K562 treated with DMSO at 1 percent for 12 hours (cell line): ENCODE results near the gene CORO1A. TPM values are rescaled to one million over a fixed set of nuclear protein-coding genes. Genes with fewer than 3 reads are reported as not detected.

ENCODE experiments used
- total RNA-seq: library from RNA; unstranded; fragments of 300-600 nt; gene quantifications from 2 replicates; pipeline ENCODE4 v1.2.3, GENCODE V29; 2022; ENCODE audit not compliant: insufficient read depth

CORO1A gene
- total RNA-seq, result 37.8 and 46.1 TPM in 2 replicates

GRCh38 chr16:30183233-30184095 lies at the start of gene CORO1A:
CORO1A (plus strand) TSS chr16:30183602; CDS start chr16:30185210, 1,608 bp downstream.

GRCh38 chr16:30193615-30194014 lies 10.2 kb downstream of the CORO1A start, which contains the start of the genes BOLA2B and SLX1A:
BOLA2B (minus strand) TSS chr16:30193666; CDS start chr16:30193595, 71 bp downstream.
SLX1A (plus strand) TSS chr16:30193875; CDS start chr16:30194085, 210 bp downstream.

GRCh38 chr16:30199049-30199448 lies 15.6 kb downstream of the CORO1A start, which contains the start of gene SULT1A3:
SULT1A3 (plus strand) TSS chr16:30199255; CDS start chr16:30200729, 1,474 bp downstream.

Other genes starting within 250 kb of the CORO1A start
- 166 and 188 TPM in 2 replicates for gene TMEM219, start 221.5 kb upstream of the CORO1A start, total RNA-seq
- 38.3 and 60.9 TPM in 2 replicates for gene TAOK2, start 209.7 kb upstream of the CORO1A start, total RNA-seq
- 23.6 and 28.9 TPM in 2 replicates for gene HIRIP3, start 188.0 kb upstream of the CORO1A start, total RNA-seq
- 95.4 and 119 TPM in 2 replicates for gene INO80E, start 187.4 kb upstream of the CORO1A start, total RNA-seq
- 0.99 and 2.0 TPM in 2 replicates for gene DOC2A, start 172.6 kb upstream of the CORO1A start, total RNA-seq
- not detected in 2 replicates for gene C16orf92, start 160.4 kb upstream of the CORO1A start, total RNA-seq
- 0.61 and 1.6 TPM in 2 replicates for gene TLCD3B, start 152.3 kb upstream of the CORO1A start, total RNA-seq
- gene ALDOA, start 117.8 kb upstream of the CORO1A start, total RNA-seq, result 2,121 and 2,279 TPM in 2 replicates
- gene PPP4C, start 107.6 kb upstream of the CORO1A start, total RNA-seq, result 260 and 325 TPM in 2 replicates
- gene TBX6, start 91.7 kb upstream of the CORO1A start, total RNA-seq, result 0.48 TPM in 1 of 2 replicates, not detected in the other
- gene YPEL3, start 87.4 kb upstream of the CORO1A start, total RNA-seq, result 75.6 and 79.1 TPM in 2 replicates
- 1.3 and 1.9 TPM in 2 replicates for gene GDPD3, start 70.1 kb upstream of the CORO1A start, total RNA-seq
- 50.2 and 62.3 TPM in 2 replicates for gene MAPK3, start 60.4 kb upstream of the CORO1A start, total RNA-seq
- 14.8 and 43.1 TPM in 2 replicates for gene BOLA2B, start 10.1 kb downstream of the CORO1A start, total RNA-seq
- 45.5 and 56.0 TPM in 2 replicates for gene SLX1A, start 10.3 kb downstream of the CORO1A start, total RNA-seq
- 2.1 and 5.5 TPM in 2 replicates for gene SULT1A3, start 15.7 kb downstream of the CORO1A start, total RNA-seq
- 1.3 TPM in 1 of 2 replicates, not detected in the other for gene NPIPB13, start 64.9 kb downstream of the CORO1A start, total RNA-seq
- gene CD2BP2, start 171.7 kb downstream of the CORO1A start, total RNA-seq, result 27.5 and 38.1 TPM in 2 replicates
- gene TBC1D10B, start 186.9 kb downstream of the CORO1A start, total RNA-seq, result 48.7 and 64.0 TPM in 2 replicates
- not detected in 2 replicates for gene MYL11, start 191.2 kb downstream of the CORO1A start, total RNA-seq
- gene SEPTIN1, start 199.0 kb downstream of the CORO1A start, total RNA-seq, result 1.9 and 3.5 TPM in 2 replicates
- gene ZNF48, start 211.8 kb downstream of the CORO1A start, total RNA-seq, result 8.8 and 9.4 TPM in 2 replicates
- 14.6 and 19.6 TPM in 2 replicates for gene ZNF771, start 224.0 kb downstream of the CORO1A start, total RNA-seq
- 46.3 and 71.8 TPM in 2 replicates for gene DCTPP1, start 246.4 kb downstream of the CORO1A start, total RNA-seq